ENCODE measurements around the gene CYP46A1. TPM values are rescaled to one million over a fixed set of nuclear protein-coding genes. Genes with fewer than 3 reads are reported as not detected.

Gene CYP46A1
- total RNA-seq (2021; ENCODE audit: unreplicated experiment) (0.36 TPM), Bru-seq, nascent RNA (percentile 25 among the genes with signal in this experiment), BruChase-seq, experiment 1, labeled RNA remaining after a 2-hour chase (percentile 34 among the genes with signal in this experiment), BruChase-seq, experiment 2, labeled RNA remaining after a 6-hour chase (percentile 32 among the genes with signal in this experiment)
- 0.22 TPM for polyA plus RNA-seq (2012; ENCODE audit: insufficient read length)
- long read RNA-seq, partial matches to known transcripts, result 0 of 3 reads
- long read RNA-seq, other reads (novel, unspliced or antisense), result 3 of 3 reads

DNA sequence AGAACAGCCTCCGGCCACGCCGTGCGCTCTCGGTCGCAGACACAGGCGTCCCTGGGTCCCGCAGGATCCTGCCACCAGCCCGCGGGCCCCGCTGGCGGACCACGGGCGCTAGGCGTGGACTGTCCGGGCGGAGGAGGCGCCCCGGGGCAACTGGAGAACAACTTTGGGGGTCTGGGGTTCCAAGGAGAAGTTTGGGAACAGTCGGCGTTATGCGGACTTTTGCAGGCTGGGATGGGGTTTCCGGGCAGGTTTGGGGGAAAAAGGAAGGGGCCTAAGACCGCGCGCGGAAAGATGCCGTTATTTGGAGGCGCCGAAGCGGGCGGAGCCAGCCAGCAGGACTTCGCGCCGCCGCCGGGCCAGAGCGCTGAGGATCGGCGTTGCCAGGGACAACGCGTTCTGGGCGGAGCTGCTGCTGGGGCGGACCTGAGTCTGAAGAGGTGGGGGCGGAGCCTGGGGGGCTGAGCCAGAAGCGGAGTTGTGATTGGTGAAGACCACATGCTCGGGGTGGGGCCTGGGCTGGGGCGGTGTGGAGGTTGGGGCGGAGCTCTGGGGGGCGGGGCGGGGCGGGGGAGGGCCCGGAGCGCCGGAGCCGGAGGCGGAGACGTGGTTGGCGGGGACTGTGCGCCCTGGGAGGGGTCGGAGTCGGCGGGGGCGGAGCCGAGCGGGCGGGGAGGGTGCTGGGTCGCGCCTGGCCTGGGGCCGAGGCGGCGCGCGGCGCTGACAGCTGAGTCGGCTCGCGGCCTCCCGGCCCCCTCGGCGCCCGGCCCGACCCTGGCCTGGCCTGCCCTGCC lies at the start of gene CYP46A1:
Gene CYP46A1, plus strand, starts transcription at position 680 of the 791 bp plus-strand sequence. CDS start 120 bp downstream, outside the sequence.
- ATAC-seq (peak; percentile 91), DNase-seq (ENCODE audit: low read depth, low spot score) (peak; percentile 84)
- intact Hi-C loops (cut with micrococcal nuclease; ENCODE audit: unreplicated experiment), result loop anchor here (5.0 kb wide), 1 partner anchor 203 kb away; no protein-coding TSS in a partner anchor
- TF ChIP-seq SIN3A (IDR thresholded peaks at IDR 0.05; ENCODE audit: borderline replicate concordance, insufficient read depth, low read depth, low read length), result no peak
- TF ChIP-seq, protein P1, sequence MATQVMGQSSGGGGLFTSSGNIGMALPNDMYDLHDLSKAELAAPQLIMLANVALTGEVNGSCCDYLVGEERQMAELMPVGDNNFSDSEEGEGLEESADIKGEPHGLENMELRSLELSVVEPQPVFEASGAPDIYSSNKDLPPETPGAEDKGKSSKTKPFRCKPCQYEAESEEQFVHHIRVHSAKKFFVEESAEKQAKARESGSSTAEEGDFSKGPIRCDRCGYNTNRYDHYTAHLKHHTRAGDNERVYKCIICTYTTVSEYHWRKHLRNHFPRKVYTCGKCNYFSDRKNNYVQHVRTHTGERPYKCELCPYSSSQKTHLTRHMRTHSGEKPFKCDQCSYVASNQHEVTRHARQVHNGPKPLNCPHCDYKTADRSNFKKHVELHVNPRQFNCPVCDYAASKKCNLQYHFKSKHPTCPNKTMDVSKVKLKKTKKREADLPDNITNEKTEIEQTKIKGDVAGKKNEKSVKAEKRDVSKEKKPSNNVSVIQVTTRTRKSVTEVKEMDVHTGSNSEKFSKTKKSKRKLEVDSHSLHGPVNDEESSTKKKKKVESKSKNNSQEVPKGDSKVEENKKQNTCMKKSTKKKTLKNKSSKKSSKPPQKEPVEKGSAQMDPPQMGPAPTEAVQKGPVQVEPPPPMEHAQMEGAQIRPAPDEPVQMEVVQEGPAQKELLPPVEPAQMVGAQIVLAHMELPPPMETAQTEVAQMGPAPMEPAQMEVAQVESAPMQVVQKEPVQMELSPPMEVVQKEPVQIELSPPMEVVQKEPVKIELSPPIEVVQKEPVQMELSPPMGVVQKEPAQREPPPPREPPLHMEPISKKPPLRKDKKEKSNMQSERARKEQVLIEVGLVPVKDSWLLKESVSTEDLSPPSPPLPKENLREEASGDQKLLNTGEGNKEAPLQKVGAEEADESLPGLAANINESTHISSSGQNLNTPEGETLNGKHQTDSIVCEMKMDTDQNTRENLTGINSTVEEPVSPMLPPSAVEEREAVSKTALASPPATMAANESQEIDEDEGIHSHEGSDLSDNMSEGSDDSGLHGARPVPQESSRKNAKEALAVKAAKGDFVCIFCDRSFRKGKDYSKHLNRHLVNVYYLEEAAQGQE (IDR thresholded peaks at IDR 0.05; ENCODE audit: insufficient read depth in 1 of 2, low read depth in 2 of 2, low read length in 1 of 2), result no peak
- TF ChIP-seq, protein P2, sequence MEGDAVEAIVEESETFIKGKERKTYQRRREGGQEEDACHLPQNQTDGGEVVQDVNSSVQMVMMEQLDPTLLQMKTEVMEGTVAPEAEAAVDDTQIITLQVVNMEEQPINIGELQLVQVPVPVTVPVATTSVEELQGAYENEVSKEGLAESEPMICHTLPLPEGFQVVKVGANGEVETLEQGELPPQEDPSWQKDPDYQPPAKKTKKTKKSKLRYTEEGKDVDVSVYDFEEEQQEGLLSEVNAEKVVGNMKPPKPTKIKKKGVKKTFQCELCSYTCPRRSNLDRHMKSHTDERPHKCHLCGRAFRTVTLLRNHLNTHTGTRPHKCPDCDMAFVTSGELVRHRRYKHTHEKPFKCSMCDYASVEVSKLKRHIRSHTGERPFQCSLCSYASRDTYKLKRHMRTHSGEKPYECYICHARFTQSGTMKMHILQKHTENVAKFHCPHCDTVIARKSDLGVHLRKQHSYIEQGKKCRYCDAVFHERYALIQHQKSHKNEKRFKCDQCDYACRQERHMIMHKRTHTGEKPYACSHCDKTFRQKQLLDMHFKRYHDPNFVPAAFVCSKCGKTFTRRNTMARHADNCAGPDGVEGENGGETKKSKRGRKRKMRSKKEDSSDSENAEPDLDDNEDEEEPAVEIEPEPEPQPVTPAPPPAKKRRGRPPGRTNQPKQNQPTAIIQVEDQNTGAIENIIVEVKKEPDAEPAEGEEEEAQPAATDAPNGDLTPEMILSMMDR (IDR thresholded peaks at IDR 0.05), result no peak
- 0 out of 2 replicates have a peak, but pooled peaks have one; percentile 47 for TF ChIP-seq POLR2AphosphoS5 (IDR thresholded peaks at IDR 0.05; ENCODE audit: low read depth, low read length)
- Histone ChIP-seq H3K4me1 (ENCODE audit: control insufficient read depth, insufficient read depth, low read length) (no peaks in the 10 kb centered on the region), H3K36me3 (ENCODE audit: control insufficient read depth, insufficient read depth, low read length) (no peaks in the 10 kb centered on the region; the same call in 1 of the 2 replicates), H3K27ac (ENCODE audit: low read length) (peak within 1 kb of the TSS; percentile 81), H3K4me3 (ENCODE audit: low read depth in 2 of 2, low read length in 2 of 2) (peak within 1 kb of the TSS; percentile 82 to 91), H3K27me3 (ENCODE audit: control insufficient read depth, insufficient read depth, low read length) (no peaks in the 10 kb centered on the region; the same call in 1 of the 2 replicates), H3K9me3 (ENCODE audit: control insufficient read depth, insufficient read depth, low read depth, low read length) (no peaks in the 10 kb centered on the region)
- no TSS peak for BruUV-seq (replicated peaks)
- CTCF ChIA-PET, result interaction anchor here (0.6 kb wide), 2 partner anchors 44 to 203 kb away, joined by 3 to 8 read pairs; no protein-coding TSS in a partner anchor
- POLR2A ChIA-PET, result no interaction called here
- in situ Hi-C loops (cut with HindIII; ENCODE audit: low pct_unique_long_range_greater_than_20kb, low sequenced_read_pairs), result no loop called here

DNA sequence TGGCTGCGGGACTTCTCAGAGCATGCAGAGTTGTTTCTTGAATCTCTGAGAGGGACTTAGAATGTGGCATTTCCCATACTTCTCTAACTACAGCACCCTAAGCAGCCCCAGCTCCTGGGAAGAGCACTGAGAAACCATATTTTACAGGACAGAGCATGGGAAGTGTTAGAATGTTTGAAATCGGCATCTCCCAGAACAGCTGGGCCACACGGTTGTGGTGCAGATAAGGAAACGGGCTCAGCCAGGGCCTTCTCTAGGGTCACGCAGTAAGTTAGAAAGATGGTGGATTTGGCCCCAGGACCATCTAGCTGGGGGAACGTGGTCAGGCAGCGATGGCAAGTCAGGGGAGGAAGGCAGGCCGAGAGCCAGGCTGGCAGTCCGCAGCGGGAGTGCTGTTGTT lies 49.7 kb upstream of the CYP46A1 start:
- BruUV-seq (replicated peaks), result no TSS peak
- ChIA-PET POLR2A (no interaction called here), CTCF (no interaction called here)
- no peaks in the 10 kb centered on the region; the same call in 1 of the 2 replicates for H3K4me1 ChIP-seq (ENCODE audit: control insufficient read depth, insufficient read depth, low read length)
- H3K27ac ChIP-seq (ENCODE audit: low read length), result no peak overlapping the region
- no peak overlapping the region for H3K4me3 ChIP-seq (ENCODE audit: low read depth in 2 of 2, low read length in 2 of 2)
- in situ Hi-C loops (cut with HindIII; ENCODE audit: low pct_unique_long_range_greater_than_20kb, low sequenced_read_pairs) (no loop called here), intact Hi-C loops (cut with micrococcal nuclease; ENCODE audit: unreplicated experiment) (no loop called here)
- DNase-seq (ENCODE audit: low read depth, low spot score), result no peak
- no peaks in the 10 kb centered on the region for H3K9me3 ChIP-seq (ENCODE audit: control insufficient read depth, insufficient read depth, low read depth, low read length)
- TF ChIP-seq, protein P2 (IDR thresholded peaks at IDR 0.05), result no peak
- no peak for TF ChIP-seq POLR2AphosphoS5 (IDR thresholded peaks at IDR 0.05; ENCODE audit: low read depth, low read length)
- TF ChIP-seq TCF7L2 (IDR thresholded peaks at IDR 0.05; ENCODE audit: low read depth, low read length), result no peak
- TF ChIP-seq, protein P1 (IDR thresholded peaks at IDR 0.05; ENCODE audit: insufficient read depth in 1 of 2, low read depth in 2 of 2, low read length in 1 of 2), result no peak
- no peak for TF ChIP-seq SIN3A (IDR thresholded peaks at IDR 0.05; ENCODE audit: borderline replicate concordance, insufficient read depth, low read depth, low read length)
- no peaks in the 10 kb centered on the region for H3K36me3 ChIP-seq (ENCODE audit: control insufficient read depth, insufficient read depth, low read length)
- no peak for ATAC-seq
- H3K27me3 ChIP-seq (ENCODE audit: control insufficient read depth, insufficient read depth, low read length), result no peaks in the 10 kb centered on the region

Measured in Panc1 (cell line).